Loucy (cell line): ENCODE results near the gene NT5DC4.

Source experiments
- H2AFZ ChIP-seq: fragments of 200-600 bp; sonication (generic); 2 replicates; pipeline ENCODE4 v1.6.0; 2016; ENCODE audit warnings: antibody characterized with exemption, mild to moderate bottlenecking, low read length, moderate library complexity
- H3F3A ChIP-seq: fragments of 200-600 bp; 2 replicates; pipeline ENCODE4 v1.6.0; 2016; ENCODE audit warnings: antibody characterized with exemption, low read depth, mild to moderate bottlenecking
- H3K27me3 ChIP-seq: fragments of 200-600 bp; sonication (generic); 2 replicates; pipeline ENCODE4 v1.6.1; 2014; ENCODE audit warnings: low read length, mild to moderate bottlenecking; ENCODE audit not compliant: insufficient read depth, poor library complexity, severe bottlenecking
- H3K36me3 ChIP-seq: fragments of 200-600 bp; sonication (generic); 2 replicates; pipeline ENCODE4 v1.6.1; 2016; ENCODE audit warnings: low read length; ENCODE audit not compliant: insufficient read depth
- H3K4me1 ChIP-seq: fragments of 200-600 bp; sonication (generic); 2 replicates; pipeline ENCODE4 v1.5.1; 2014; ENCODE audit warnings: low read length, mild to moderate bottlenecking; ENCODE audit not compliant: insufficient read depth, poor library complexity, severe bottlenecking
- H3K4me2 ChIP-seq: fragments of 200-600 bp; sonication (generic); 2 replicates; pipeline ENCODE4 v1.6.0; 2014; ENCODE audit warnings: antibody characterized with exemption, low read length, low read depth, mild to moderate bottlenecking; ENCODE audit not compliant: poor library complexity, severe bottlenecking
- H3K4me3 ChIP-seq: fragments of 200-600 bp; sonication (generic); 2 replicates; pipeline ENCODE4 v1.5.1; 2014; ENCODE audit warnings: low read length, mild to moderate bottlenecking, mixed read lengths; ENCODE audit not compliant: poor library complexity, severe bottlenecking
- H3K79me2 ChIP-seq: fragments of 200-600 bp; sonication (generic); 2 replicates; pipeline ENCODE4 v1.6.1; 2014; ENCODE audit warnings: low read length; ENCODE audit not compliant: insufficient read depth
- H3K9ac ChIP-seq: fragments of 200-600 bp; sonication (generic); 2 replicates; pipeline ENCODE4 v1.6.0; 2014; ENCODE audit warnings: mild to moderate bottlenecking, low read depth, low read length, moderate library complexity; ENCODE audit not compliant: poor library complexity, severe bottlenecking
- H3K9me2 ChIP-seq: fragments of 200-600 bp; sonication (generic); replicated peaks from 2 replicates; pipeline ENCODE4 v1.6.1; 2016; ENCODE audit warnings: low read depth, low read length, mixed read lengths
- H3K9me3 ChIP-seq: fragments of 200-600 bp; sonication (generic); 2 replicates; pipeline ENCODE4 v1.6.1; 2014; ENCODE audit warnings: mild to moderate bottlenecking, antibody characterized with exemption, low read length, low read depth; ENCODE audit not compliant: insufficient read depth
- H4K20me1 ChIP-seq: fragments of 200-600 bp; sonication (generic); 2 replicates; pipeline ENCODE4 v1.6.0; 2014; ENCODE audit warnings: antibody characterized with exemption, low read length, mild to moderate bottlenecking; ENCODE audit not compliant: insufficient read depth, poor library complexity, severe bottlenecking
- CTCF ChIP-seq: fragments of 200-600 bp; sonication (generic); conservative IDR thresholded peaks from 2 replicates; pipeline ENCODE4 v1.5.1; 2014; ENCODE audit warnings: mild to moderate bottlenecking, antibody characterized with exemption, low read length
- EZH2phosphoT487 ChIP-seq: fragments of 200-600 bp; IDR thresholded peaks from 2 replicates; pipeline ENCODE4 v1.6.1; 2018; ENCODE audit warnings: antibody characterized with exemption, mild to moderate bottlenecking, moderate library complexity, borderline replicate concordance

NT5DC4 gene

GRCh38 chr2:112692495-112692911 is 28.3 kb upstream of the NT5DC4 start:
- H3K27me3 ChIP-seq = no peaks in the 10 kb centered on the region
- H2AFZ ChIP-seq = no peak overlapping the region
- no peaks in the 10 kb centered on the region for H3K36me3 ChIP-seq
- peak overlapping the region; percentile 23 for H3K4me2 ChIP-seq
- no peaks in the 10 kb centered on the region for H3K9me3 ChIP-seq
- peak overlapping the region; percentile 8 for H3K4me3 ChIP-seq
- peak overlapping the region; percentile 79 for H3K9ac ChIP-seq
- no peaks in the 10 kb centered on the region for H3K9me2 ChIP-seq
- H3F3A ChIP-seq = no peaks in the 10 kb centered on the region
- H4K20me1 ChIP-seq = no peaks in the 10 kb centered on the region
- H3K4me1 ChIP-seq = peaks cover 27% of the 10 kb centered on the region
- TF ChIP-seq CTCF (no peak), EZH2phosphoT487 (no peak)
- H3K79me2 ChIP-seq = no peaks in the 10 kb centered on the region

- Histone ChIP-seq H3K9me3 (no peaks in the 10 kb centered on the region), H4K20me1 (no peaks in the 10 kb centered on the region), H3K9ac (peak overlapping the region; percentile 79), H3F3A (no peaks in the 10 kb centered on the region), H3K27me3 (no peaks in the 10 kb centered on the region), H3K4me1 (peaks cover 27% of the 10 kb centered on the region), H3K9me2 (no peaks in the 10 kb centered on the region), H3K79me2 (no peaks in the 10 kb centered on the region), H3K4me3 (peak overlapping the region; percentile 8), H3K4me2 (peak overlapping the region; percentile 23), H3K36me3 (no peaks in the 10 kb centered on the region), H2AFZ (no peak overlapping the region)
- TF ChIP-seq EZH2phosphoT487 = no peak
- TF ChIP-seq CTCF = no peak
Measured at GRCh38 chr2:112692918-112693317, 27.9 kb upstream of the NT5DC4 start.

GRCh38 chr2:112693596-112693995 is 27.2 kb upstream of the NT5DC4 start:
- H3K4me2 ChIP-seq = no peak overlapping the region
- peak overlapping the region; percentile 79 for H3K9ac ChIP-seq
- H3K79me2 ChIP-seq = no peaks in the 10 kb centered on the region
- H4K20me1 ChIP-seq = no peaks in the 10 kb centered on the region
- no peak overlapping the region for H3K4me3 ChIP-seq
- H2AFZ ChIP-seq = no peak overlapping the region
- no peaks in the 10 kb centered on the region for H3K9me2 ChIP-seq
- H3K36me3 ChIP-seq = no peaks in the 10 kb centered on the region
- H3K4me1 ChIP-seq = peaks cover 27% of the 10 kb centered on the region
- H3K9me3 ChIP-seq = no peaks in the 10 kb centered on the region
- no peaks in the 10 kb centered on the region for H3K27me3 ChIP-seq
- TF ChIP-seq EZH2phosphoT487 (no peak), CTCF (no peak)
- H3F3A ChIP-seq = no peaks in the 10 kb centered on the region
